T-helper 2 cell treated with Interferon-gamma antibody and Interleukin-4, amounts not matched to agents 5 μg/mL and 100 μg/mL, for 36 hours (primary cell): ENCODE data around the gene TJP1.
A peak's percentile ranks its signal among the peaks of the same experiment; 100 is the strongest.

Experiments used
- DNase-seq: peaks from one replicate; pipeline ENCODE4 v3.0.0; 2021; ENCODE audit warnings: low spot score
- H3K27ac Mint-ChIP-seq: one replicate; pipeline ENCODE4 v1.8.0; 2021; ENCODE audit warnings: mild to moderate bottlenecking, mixed read lengths
- H3K27me3 Mint-ChIP-seq: one replicate; pipeline ENCODE4 v1.8.0; 2021; ENCODE audit warnings: low read depth, mixed read lengths
- H3K36me3 Mint-ChIP-seq: one replicate; pipeline ENCODE4 v1.8.0; 2021; ENCODE audit warnings: low read depth, mixed read lengths
- H3K4me1 Mint-ChIP-seq: one replicate; pipeline ENCODE4 v1.8.0; 2021; ENCODE audit warnings: low read depth, mixed read lengths
- H3K4me3 Mint-ChIP-seq: one replicate; pipeline ENCODE4 v1.8.0; 2022; ENCODE audit warnings: mild to moderate bottlenecking, moderate library complexity, mixed read lengths
- H3K9me3 Mint-ChIP-seq: one replicate; pipeline ENCODE4 v1.8.0; 2021; ENCODE audit warnings: mixed read lengths

The TJP1 gene

GRCh38 chr15:29853211-29853987, 31.1 kb upstream of the TJP1 start:
- Mint-ChIP-seq H3K4me1 (no peaks in the 10 kb centered on the region), H3K4me3 (no peak overlapping the region), H3K9me3 (no peaks in the 10 kb centered on the region), H3K27ac (no peak overlapping the region), H3K36me3 (no peaks in the 10 kb centered on the region), H3K27me3 (peaks cover 2% of the 10 kb centered on the region)
- DNase-seq: no peak

DNA sequence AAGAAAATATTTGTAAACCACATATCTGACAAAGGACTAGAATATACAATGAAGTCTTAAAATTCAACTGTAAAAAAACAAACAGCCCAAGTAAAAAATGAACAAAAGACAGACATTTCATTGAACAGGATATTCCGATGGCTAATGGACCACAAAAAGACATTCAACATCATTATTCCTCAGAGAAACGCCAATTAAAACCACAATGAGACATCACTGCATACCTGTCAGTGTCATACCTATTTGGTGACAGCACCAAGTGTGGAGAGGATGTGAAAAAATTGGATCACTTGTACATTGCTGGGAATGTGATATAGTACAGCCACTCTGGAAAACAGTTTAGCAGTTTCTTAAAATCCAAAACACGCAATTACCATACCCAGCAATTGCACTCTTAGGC, 29.9 kb upstream of the TJP1 start:
- H3K27ac Mint-ChIP-seq: no peak overlapping the region
- peaks cover 2% of the 10 kb centered on the region for H3K27me3 Mint-ChIP-seq
- H3K36me3 Mint-ChIP-seq: no peaks in the 10 kb centered on the region
- H3K4me3 Mint-ChIP-seq: no peak overlapping the region
- no peak for DNase-seq
- no peaks in the 10 kb centered on the region for H3K4me1 Mint-ChIP-seq
- peaks cover 9% of the 10 kb centered on the region for H3K9me3 Mint-ChIP-seq

- no peaks in the 10 kb centered on the region for H3K36me3 Mint-ChIP-seq
- H3K27ac Mint-ChIP-seq: no peak overlapping the region
- H3K4me1 Mint-ChIP-seq: no peaks in the 10 kb centered on the region
- no peak overlapping the region for H3K4me3 Mint-ChIP-seq
- H3K27me3 Mint-ChIP-seq: peaks cover 2% of the 10 kb centered on the region
- no peak for DNase-seq
- peaks cover 19% of the 10 kb centered on the region for H3K9me3 Mint-ChIP-seq
Measured at GRCh38 chr15:29849716-29850115, 27.4 kb upstream of the TJP1 start.

DNA sequence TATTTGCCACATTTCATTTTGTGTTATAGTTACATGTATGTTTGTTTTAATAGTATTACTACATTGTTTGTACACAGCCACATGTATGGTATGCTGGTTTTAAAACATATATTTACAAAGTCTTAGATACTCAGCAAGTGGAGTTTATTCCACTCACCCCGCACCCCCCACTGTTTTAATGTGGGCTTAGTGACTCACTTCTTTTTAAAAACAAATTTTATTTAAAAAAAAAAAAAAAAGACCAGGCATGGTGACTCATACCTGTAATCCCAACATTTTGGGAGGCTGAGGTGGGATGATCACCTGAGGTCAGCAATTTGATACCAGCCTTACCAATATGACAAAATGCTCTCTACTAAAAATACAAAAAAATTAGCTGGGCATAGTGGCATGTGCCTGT, 26.9 kb upstream of the TJP1 start:
- H3K4me3 Mint-ChIP-seq: no peak overlapping the region
- no peaks in the 10 kb centered on the region for H3K4me1 Mint-ChIP-seq
- no peak overlapping the region for H3K27ac Mint-ChIP-seq
- H3K9me3 Mint-ChIP-seq: peaks cover 19% of the 10 kb centered on the region
- no peaks in the 10 kb centered on the region for H3K36me3 Mint-ChIP-seq
- H3K27me3 Mint-ChIP-seq: peaks cover 1% of the 10 kb centered on the region
- DNase-seq: no peak

DNA sequence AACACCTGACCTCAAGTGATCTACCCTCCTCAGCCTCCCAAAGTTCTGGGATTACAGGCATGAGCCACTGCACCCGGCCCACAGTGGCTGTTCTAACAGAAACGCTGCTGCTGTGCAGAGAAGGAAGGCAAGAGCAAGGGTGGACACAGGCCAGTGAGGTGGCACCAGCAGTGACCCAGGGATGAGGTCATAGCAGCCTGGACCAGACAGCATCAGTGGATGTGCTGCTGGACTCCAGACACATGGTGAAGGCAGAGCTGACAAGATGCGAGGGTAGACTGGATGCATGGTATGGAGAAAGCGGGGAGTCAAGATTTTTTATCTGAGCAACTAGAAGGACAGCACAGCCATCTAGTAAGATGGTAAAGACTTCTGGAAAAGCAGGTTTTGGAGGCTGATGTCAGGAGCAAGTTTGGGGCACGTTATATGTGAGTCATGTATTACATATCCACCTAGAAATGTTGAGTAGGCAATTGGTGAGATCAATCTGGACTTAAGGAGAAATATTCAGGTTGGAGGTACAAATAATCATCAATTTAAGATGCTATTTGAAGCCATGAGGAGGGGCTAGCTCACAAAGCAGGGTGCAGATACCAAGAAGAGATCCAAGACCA, 22.1 kb upstream of the TJP1 start:
- Mint-ChIP-seq H3K36me3 (no peaks in the 10 kb centered on the region), H3K27me3 (peaks cover 5% of the 10 kb centered on the region), H3K4me3 (no peak overlapping the region), H3K4me1 (no peaks in the 10 kb centered on the region), H3K27ac (no peak overlapping the region), H3K9me3 (peaks cover 19% of the 10 kb centered on the region)
- DNase-seq: no peak

DNA sequence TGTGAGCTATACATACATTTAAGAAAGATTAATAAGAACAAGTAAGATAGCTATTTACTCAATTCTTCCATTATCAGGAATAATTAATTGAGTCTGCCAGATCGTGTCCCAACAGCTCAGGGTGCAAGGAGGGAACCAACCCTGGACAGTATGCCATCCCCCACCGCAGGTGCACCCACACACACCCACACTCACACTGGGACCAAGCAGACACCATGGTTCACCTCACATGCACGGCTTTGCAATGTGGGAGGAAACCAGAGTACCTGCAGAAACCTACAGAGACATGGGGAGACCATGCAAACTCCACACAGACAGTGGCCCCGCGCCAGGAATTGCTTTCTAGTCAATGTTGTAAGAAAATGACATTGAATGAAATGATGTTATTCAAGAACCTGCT, 20.0 kb upstream of the TJP1 start:
- Mint-ChIP-seq H3K27ac (no peak overlapping the region), H3K27me3 (peaks cover 9% of the 10 kb centered on the region), H3K4me1 (no peaks in the 10 kb centered on the region), H3K4me3 (no peak overlapping the region), H3K9me3 (peaks cover 11% of the 10 kb centered on the region), H3K36me3 (no peaks in the 10 kb centered on the region)
- DNase-seq: no peak

DNA sequence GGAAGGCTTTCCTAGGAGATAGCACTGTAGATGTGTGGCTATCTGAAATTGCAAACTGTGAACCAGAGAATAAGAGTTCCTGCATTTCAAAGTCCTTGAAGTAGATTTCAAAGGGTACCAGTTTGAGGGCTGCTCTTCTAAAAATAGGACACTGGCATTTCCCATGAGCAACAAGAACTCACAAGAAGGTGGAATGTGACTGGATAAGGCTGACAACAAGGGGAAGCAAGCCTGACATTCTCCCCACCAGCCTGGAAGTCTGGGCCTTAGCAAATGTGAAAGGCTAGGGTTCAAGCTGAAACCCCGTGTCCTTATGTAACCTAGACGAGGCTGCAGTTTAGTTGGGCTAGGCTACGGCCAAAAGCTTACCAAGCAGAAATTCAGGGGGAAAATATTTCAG, 18.7 kb upstream of the TJP1 start:
- peaks cover 3% of the 10 kb centered on the region for H3K9me3 Mint-ChIP-seq
- no peaks in the 10 kb centered on the region for H3K4me1 Mint-ChIP-seq
- H3K27me3 Mint-ChIP-seq: peaks cover 14% of the 10 kb centered on the region
- no peak for DNase-seq
- no peaks in the 10 kb centered on the region for H3K36me3 Mint-ChIP-seq
- no peak overlapping the region for H3K27ac Mint-ChIP-seq
- no peak overlapping the region for H3K4me3 Mint-ChIP-seq

GRCh38 chr15:29840054-29840453, 17.8 kb upstream of the TJP1 start:
- DNase-seq: no peak
- Mint-ChIP-seq H3K36me3 (no peaks in the 10 kb centered on the region), H3K4me3 (no peak overlapping the region), H3K27me3 (peaks cover 20% of the 10 kb centered on the region), H3K27ac (no peak overlapping the region), H3K9me3 (no peaks in the 10 kb centered on the region), H3K4me1 (no peaks in the 10 kb centered on the region)

GRCh38 chr15:29838352-29839010, 16.2 kb upstream of the TJP1 start:
- no peak overlapping the region for H3K27ac Mint-ChIP-seq

DNA sequence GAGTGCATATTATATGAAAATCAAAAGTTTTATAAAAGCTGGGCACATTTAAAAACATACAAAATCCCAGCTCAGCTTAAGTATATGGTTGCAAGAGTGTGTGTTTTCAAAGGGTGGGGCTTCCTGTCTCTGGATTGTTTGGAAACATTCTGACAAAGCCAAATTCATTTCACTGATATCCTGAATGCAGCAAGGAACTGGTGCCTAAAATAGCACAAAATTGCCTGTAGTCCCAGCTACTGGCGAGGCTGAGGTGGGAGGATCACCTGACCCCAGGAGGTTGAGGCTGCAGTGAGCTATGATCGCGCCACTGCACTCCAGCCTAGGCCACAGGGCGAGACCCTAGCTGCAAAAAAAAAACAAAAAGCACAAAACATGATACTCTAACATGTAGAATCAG, 13.0 kb upstream of the TJP1 start:
- H3K27me3 Mint-ChIP-seq: peaks cover 46% of the 10 kb centered on the region
- peaks cover 8% of the 10 kb centered on the region for H3K9me3 Mint-ChIP-seq
- H3K4me1 Mint-ChIP-seq: no peaks in the 10 kb centered on the region
- no peak overlapping the region for H3K4me3 Mint-ChIP-seq
- no peaks in the 10 kb centered on the region for H3K36me3 Mint-ChIP-seq
- H3K27ac Mint-ChIP-seq: no peak overlapping the region
- DNase-seq: no peak

More at GRCh38 chr15:29838352-29839010, 16.2 kb upstream of the TJP1 start:
- no peaks in the 10 kb centered on the region for H3K4me1 Mint-ChIP-seq
- H3K4me3 Mint-ChIP-seq: no peak overlapping the region
- no peaks in the 10 kb centered on the region for H3K36me3 Mint-ChIP-seq
- H3K27me3 Mint-ChIP-seq: peaks cover 26% of the 10 kb centered on the region
- no peaks in the 10 kb centered on the region for H3K9me3 Mint-ChIP-seq
- no peak for DNase-seq

GRCh38 chr15:29832709-29833108, 10.4 kb upstream of the TJP1 start:
- Mint-ChIP-seq H3K4me1 (no peaks in the 10 kb centered on the region), H3K27me3 (peaks cover 51% of the 10 kb centered on the region)

DNA sequence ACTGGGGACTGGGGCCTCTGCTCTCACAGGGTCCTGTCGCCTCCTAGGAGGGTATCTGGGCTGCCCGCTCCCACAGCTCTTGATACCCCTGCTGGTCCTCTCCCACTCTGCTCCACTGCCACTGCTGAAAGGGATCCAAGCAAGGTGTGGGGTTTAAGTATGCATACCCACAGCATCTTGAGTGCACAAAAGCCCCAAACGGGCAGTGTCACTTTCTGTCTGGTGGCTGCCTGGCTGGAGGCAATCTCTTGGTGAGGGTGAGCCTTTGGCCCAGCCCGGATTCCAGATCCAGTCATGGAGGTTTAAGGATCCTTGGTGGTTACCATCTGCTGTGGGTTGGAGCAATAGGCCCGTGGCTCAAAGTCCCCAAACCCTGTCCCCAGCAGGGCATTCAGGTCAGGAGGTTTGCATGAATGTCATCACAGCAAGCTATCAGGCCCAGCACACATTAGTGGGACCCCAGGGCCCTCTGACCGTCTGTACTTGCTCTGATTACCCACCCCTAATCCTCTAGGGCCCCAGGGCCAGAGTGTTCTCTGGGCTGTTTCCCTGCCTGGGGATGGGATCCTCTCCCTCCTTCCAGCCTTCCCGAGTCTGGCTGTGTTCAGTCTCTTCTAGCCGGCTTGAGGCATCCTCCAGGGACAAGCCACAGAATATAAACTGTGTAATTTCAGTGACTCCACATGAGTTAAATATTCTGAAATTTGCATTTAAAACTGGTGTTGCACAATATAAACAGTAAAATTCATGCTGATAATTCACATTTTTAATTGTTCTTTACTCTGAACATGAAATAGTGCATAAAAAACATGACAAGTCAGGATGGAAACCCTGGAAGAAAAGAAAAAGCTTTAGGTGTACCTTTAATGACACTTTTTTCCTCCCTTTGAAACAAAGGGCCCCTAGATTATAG, 4.9 kb upstream of the TJP1 start:
- Mint-ChIP-seq H3K27ac (no peak overlapping the region), H3K4me3 (no peak overlapping the region), H3K36me3 (peaks cover 3% of the 10 kb centered on the region), H3K27me3 (peaks cover 60% of the 10 kb centered on the region), H3K9me3 (peaks cover 19% of the 10 kb centered on the region), H3K4me1 (peaks cover 13% of the 10 kb centered on the region)
- no peak for DNase-seq

More at GRCh38 chr15:29832709-29833108, 10.4 kb upstream of the TJP1 start:
- no peak for DNase-seq
- no peak overlapping the region for H3K4me3 Mint-ChIP-seq
- H3K9me3 Mint-ChIP-seq: peaks cover 8% of the 10 kb centered on the region
- H3K27ac Mint-ChIP-seq: no peak overlapping the region
- no peaks in the 10 kb centered on the region for H3K36me3 Mint-ChIP-seq

DNA sequence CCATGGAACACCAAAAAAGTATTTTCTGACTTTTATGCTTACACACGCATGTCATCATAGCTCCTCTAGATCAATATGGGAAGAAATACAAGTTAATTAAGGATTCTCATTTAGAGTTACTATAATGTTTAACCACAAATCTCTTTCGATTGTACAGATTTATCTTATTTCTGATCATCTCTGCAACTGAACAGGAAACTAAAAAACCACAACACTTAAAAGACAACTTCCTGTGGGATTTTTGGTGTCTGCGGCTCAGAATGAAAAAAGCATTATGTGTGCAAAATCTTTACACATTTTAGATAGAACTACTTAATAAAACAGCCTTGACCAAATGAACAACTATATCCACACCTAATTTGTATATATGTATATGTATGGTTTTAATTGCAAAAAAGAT, 3.0 kb upstream of the TJP1 start:
- H3K27me3 Mint-ChIP-seq: peaks cover 56% of the 10 kb centered on the region
- no peak overlapping the region for H3K4me3 Mint-ChIP-seq
- peaks cover 13% of the 10 kb centered on the region for H3K4me1 Mint-ChIP-seq
- peaks cover 16% of the 10 kb centered on the region for H3K9me3 Mint-ChIP-seq
- DNase-seq: no peak
- peak overlapping the region; percentile 49 for H3K27ac Mint-ChIP-seq
- peaks cover 3% of the 10 kb centered on the region for H3K36me3 Mint-ChIP-seq
